Left forelimb (tissue), 1 donor: ENCODE data around the gene SLC17A7.

Source experiments
- DNase-seq: peaks from one replicate; pipeline ENCODE4 v3.0.0-alpha.2; 2018; ENCODE audit warnings: low spot score

SLC17A7 gene

DNA sequence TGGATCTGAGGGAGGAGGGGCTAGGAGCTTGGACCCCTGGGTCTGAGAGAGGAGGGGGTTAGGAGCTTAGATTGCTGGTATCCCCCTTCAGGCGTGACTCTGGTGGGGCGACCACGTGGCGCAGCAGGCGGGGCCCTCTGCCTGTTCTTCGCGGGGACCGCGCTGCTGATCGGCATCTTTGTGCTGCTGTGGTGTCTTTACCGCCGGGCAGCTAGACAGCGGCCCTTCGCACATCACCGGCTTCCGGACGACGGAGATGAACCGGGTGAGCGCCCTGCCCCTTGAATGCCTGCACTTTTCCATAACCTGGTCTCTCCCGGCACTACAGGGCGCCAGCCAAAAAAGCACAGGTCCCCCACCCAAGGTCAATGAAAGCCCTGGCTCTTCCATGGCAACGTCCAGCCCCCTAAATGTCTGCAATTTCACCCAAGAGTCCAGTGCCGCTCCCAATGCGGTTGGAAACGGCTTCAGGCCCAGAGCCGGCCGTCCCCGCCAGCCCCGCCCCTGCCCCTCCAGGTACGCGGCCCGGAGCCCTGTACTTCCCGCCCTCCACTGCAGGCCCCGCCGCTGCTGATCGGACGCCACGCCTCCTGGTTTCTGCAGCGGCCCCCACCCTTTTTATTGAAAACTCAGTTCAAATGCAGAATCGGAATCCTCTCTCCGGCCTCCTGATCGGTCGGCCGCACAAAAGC, 13.3 kb downstream of the SLC17A7 start:
- no peak for DNase-seq

DNA sequence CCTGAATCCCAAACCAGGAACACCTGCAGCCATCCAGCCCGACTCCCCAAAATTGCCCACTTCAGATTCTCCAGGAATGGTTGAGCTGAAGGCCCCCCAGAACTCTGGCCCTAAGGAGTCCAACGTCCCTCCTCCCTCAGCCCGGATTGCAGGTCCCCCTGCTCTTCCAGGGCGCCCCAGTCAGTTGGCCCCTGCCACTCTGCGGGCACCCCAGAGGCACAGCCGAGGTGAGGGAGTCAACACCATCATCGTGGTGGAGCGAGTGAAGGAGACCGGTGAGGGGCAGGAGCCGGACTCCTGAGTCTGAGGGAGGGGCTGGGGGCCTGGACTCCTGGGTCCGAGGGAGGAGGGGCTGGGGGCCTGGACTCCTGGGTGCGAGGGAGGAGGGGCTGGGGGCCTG, 14.0 kb downstream of the SLC17A7 start:
- DNase-seq: no peak

GRCh38 chr19:49425922-49426592, 15.3 kb downstream of the SLC17A7 start:
- DNase-seq: no peak

GRCh38 chr19:49425178-49425577, 16.1 kb downstream of the SLC17A7 start, which contains the start of gene GFY:
TSS of gene GFY (plus strand) at chr19:49425388. CDS start at chr19:49426431, 1,043 bp downstream.
- DNase-seq: no peak

DNA sequence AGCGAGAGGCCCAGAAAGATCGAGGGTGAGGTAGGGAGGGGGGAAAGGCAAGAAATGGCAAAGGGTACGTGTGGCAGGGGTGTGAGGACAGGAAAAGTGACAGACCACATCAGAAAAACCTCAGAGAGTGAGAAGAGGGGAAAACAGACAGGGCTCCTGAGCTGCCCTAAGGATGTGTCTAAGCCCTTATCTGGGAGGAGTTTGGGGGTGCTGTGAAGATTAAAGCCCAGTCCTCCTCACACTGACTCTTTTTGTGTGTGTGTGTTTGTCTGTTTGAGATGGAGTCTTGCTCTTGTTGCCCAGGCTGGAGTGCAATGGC, 17.4 kb downstream of the SLC17A7 start:
- DNase-seq: no peak

DNA sequence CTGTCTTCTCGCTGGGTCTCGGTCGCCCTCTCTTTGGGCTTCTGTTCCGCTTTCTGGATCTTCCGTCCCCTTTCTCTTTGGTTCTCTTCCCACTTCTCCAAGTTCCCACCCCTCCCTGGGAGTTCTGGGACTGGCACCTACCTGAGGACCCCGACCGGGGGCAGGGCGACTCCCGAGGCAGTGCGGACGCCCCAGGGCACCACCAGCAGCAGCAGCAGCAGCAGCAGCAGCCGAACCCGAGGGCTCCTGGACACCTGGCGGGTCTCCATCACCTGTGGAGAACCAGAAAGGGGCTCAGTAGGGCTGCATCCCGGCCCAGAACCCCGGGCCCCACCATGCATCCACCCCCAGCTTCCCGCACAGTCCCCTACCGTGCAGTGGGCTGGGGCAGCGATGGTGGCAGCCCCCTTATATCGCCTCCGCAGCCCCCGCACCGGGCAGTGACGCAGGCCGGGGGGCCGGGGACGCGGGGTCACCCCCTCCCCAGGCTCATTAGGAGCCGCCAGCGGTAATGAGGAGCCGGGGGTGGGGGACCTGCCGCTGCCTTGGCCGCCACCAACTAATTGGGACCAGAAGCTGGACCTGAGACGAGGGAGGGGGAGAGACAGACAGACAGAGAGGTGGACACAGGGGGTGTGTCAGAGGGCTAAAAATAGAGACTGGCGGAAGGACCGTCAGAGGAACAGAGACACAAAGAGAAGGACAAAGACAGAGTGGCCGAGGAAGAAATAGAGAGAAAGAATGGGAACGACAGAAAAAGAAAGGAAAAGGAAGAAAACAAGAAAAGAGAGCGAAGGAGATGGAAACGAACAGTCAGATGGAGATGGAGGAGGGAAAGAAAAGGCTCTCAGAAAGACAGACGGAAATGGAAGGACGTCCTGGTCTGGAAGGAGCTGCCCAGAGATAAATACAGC, 18.0 kb downstream of the SLC17A7 start, which contains the start of gene PTH2:
PTH2 (minus strand) TSS at position 371 of the 914 bp plus-strand sequence; CDS start at position 269, 102 bp downstream.
- DNase-seq: no peak

- no peak for DNase-seq
Measured at GRCh38 chr19:49422407-49423070, 18.8 kb downstream of the SLC17A7 start.

GRCh38 chr19:49421878-49422202, 19.5 kb downstream of the SLC17A7 start:
- DNase-seq: no peak

DNA sequence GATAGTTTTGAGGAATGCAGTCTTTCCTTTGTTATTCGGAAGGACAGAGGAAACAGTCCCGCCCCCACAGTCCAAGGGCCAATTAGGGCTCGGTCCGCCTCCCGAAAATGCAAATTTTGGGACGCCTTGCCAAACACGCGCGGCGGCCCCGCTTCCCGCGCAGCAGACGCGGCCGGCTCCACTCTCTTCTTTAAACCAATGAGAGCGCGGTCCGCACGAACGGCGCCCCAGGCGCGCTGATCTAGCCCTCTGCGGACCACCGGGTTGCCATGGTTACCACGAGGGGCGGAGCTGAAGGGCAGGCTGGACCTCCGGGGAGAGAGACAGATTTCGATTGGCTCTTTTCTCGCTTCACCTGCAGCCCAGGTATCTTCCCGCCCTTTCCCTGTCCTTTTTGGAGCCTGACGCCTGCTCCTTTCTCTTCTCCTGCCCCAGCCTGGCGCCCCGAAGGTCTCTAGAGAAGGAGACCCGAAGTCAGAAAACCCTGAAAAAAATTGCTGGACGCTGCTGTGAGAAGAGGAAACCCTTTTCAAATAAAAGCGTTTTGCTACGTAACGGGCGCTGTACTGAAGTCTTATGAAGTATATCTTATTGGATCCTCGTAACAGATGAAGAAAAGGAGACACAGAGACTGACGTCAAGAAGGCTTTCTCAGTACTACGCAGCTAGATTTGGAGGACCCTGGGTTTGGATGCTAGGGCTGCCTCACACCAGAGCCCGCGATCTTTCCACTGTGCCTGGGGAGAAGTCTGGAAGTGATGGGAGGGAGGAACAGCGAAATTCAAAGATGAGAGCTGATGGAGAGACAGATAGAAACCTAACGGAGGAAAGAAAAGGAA, 20.1 kb downstream of the SLC17A7 start:
- no peak for DNase-seq

- no peak for DNase-seq
Measured at GRCh38 chr19:49420227-49420626, 21.1 kb downstream of the SLC17A7 start.

- DNase-seq: no peak
Measured at GRCh38 chr19:49419173-49419572, 22.2 kb downstream of the SLC17A7 start.

DNA sequence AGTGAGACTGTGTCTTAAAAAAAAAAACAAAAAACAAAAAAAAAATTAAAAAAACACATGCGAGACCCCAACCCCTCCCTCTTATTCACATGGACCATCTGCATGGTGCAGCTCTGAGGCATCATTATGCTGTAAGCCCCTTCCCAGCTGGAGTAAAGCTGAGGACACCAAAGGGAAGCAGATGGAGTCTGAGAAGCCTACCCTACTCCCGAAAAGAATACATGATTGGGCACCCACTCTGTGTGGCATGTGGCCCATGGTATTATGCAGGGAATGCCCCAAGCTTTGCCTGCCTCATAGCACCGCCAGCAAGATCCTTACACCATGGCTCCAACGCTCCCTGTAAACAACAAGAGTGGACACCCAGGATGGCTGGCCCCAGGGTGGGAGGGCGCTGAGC, 22.8 kb downstream of the SLC17A7 start:
- no peak for DNase-seq

GRCh38 chr19:49417088-49417487, 24.2 kb downstream of the SLC17A7 start:
- no peak for DNase-seq

- no peak for DNase-seq
Measured at GRCh38 chr19:49415810-49416200, 25.5 kb downstream of the SLC17A7 start.

DNA sequence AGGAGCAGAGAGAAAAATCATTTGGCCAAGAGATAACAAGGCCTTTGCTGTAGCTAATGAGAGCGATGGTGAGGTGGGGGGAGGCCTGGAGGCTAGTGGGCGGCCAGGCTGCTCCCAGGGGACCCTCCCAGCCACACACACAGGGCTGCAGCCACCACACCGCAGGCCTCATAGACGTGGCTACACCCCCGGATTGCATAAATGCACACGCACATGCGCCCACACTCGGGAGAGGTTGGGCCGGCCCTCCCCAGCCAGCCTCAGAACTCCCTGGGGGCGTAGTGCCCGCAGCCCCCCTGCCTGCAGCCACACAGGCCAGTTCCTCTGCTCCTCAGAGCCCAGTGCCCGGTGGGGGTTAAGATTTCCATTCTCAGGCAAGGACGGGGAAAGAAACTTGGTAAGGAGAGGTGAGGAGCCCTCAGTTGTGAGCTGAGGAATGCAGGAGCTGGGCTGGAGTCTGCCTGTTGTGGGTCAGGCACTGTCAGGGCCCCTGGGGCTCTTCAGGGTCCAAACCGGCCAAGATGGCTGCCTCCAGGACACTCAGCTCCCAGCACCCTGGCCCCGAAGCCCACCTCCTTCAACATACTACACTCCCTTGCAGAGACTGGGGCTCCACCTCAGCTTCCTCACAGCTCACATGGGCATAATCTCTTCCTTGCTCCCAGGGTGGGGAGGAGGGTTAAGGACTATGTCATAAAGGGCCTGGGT, 26.1 kb downstream of the SLC17A7 start:
- no peak for DNase-seq

- no peak for DNase-seq
Measured at GRCh38 chr19:49414256-49414655, 27.1 kb downstream of the SLC17A7 start.

GRCh38 chr19:49413348-49413747, 28.0 kb downstream of the SLC17A7 start:
- DNase-seq: no peak

GRCh38 chr19:49411681-49412326, 29.5 kb downstream of the SLC17A7 start:
- DNase-seq: no peak

GRCh38 chr19:49409441-49410029, 31.8 kb downstream of the SLC17A7 start:
- no peak for DNase-seq
